ENCODE results near the gene AMOTL2.
A peak's percentile ranks its signal among the peaks of the same experiment; 100 is the strongest.

The AMOTL2 gene

GRCh38 chr3:134312873-134313846 lies 61.1 kb downstream of the AMOTL2 start:
- no peak for DNase-seq

GRCh38 chr3:134312072-134312872 lies 62.0 kb downstream of the AMOTL2 start:
- no peak for DNase-seq

GRCh38 chr3:134311693-134312071 lies 62.6 kb downstream of the AMOTL2 start:
- DNase-seq: no peak

- DNase-seq: no peak
These were observed 63.0 kb downstream of the AMOTL2 start for GRCh38 chr3:134311265-134311664.

GRCh38 chr3:134309987-134310700 lies 64.1 kb downstream of the AMOTL2 start:
- DNase-seq: no peak

GRCh38 chr3:134308350-134308891 lies 65.8 kb downstream of the AMOTL2 start:
- peak; percentile 71 for DNase-seq

GRCh38 chr3:134307425-134307824 lies 66.8 kb downstream of the AMOTL2 start:
- no peak for DNase-seq

GRCh38 chr3:134306320-134306719 lies 67.9 kb downstream of the AMOTL2 start:
- no peak for DNase-seq

All from activated T-cell treated with anti-CD3 and anti-CD28 coated beads for 4 hours (primary cell).